Measurements from ENCODE around the gene DOK6. TPM values are rescaled to one million over a fixed set of nuclear protein-coding genes. Genes with fewer than 3 reads are reported as not detected.

The DOK6 gene
- total RNA-seq, 6 donors from 2014 or later = 0.89 to 6.1 (median 1.9) TPM

- Histone ChIP-seq H3K9me3 (no peaks in the 10 kb centered on the region), H3K36me3 (no peaks in the 10 kb centered on the region), H3K27me3 (no peaks in the 10 kb centered on the region), H3K4me1 (no peaks in the 10 kb centered on the region), H3K27ac (no peak overlapping the region), H3K4me3 (no peak overlapping the region)
- WGBS, 2 donors = 93 to 95% methylated on average over 3 of the region's 3 CpGs
- TF ChIP-seq POLR2AphosphoS5 (IDR thresholded peaks at IDR 0.05) (no peak), POLR2A (IDR thresholded peaks at IDR 0.05) (no peak), EP300 (IDR thresholded peaks at IDR 0.05) (no peak), CTCF (IDR thresholded peaks at IDR 0.05) (no peak)
- DNase-seq = no peak
- no peak for ATAC-seq (ENCODE audit: low FRiP score in 2 of 2)
These were observed 479.4 kb downstream of the DOK6 start for GRCh38 chr18:69880083-69880482.

- TF ChIP-seq POLR2AphosphoS5 (IDR thresholded peaks at IDR 0.05) (no peak), POLR2A (IDR thresholded peaks at IDR 0.05) (no peak), CTCF (IDR thresholded peaks at IDR 0.05) (no peak), EP300 (IDR thresholded peaks at IDR 0.05) (no peak)
- Histone ChIP-seq H3K27me3 (no peaks in the 10 kb centered on the region), H3K4me3 (no peak overlapping the region), H3K27ac (no peak overlapping the region), H3K9me3 (no peaks in the 10 kb centered on the region), H3K36me3 (no peaks in the 10 kb centered on the region), H3K4me1 (no peaks in the 10 kb centered on the region)
- ATAC-seq (ENCODE audit: low FRiP score in 2 of 2) = no peak
- WGBS, 2 donors = 87 to 89% methylated on average over 6 of the region's 6 CpGs
- DNase-seq = no peak
These were observed 482.4 kb downstream of the DOK6 start for GRCh38 chr18:69882965-69883668.

GRCh38 chr18:69883781-69884180, 483.1 kb downstream of the DOK6 start:
- Histone ChIP-seq H3K9me3 (no peaks in the 10 kb centered on the region), H3K36me3 (no peaks in the 10 kb centered on the region), H3K4me3 (no peak overlapping the region), H3K4me1 (no peaks in the 10 kb centered on the region), H3K27me3 (no peaks in the 10 kb centered on the region), H3K27ac (no peak overlapping the region)
- TF ChIP-seq EP300 (IDR thresholded peaks at IDR 0.05) (no peak), POLR2A (IDR thresholded peaks at IDR 0.05) (no peak), CTCF (IDR thresholded peaks at IDR 0.05) (no peak), POLR2AphosphoS5 (IDR thresholded peaks at IDR 0.05) (no peak)
- ATAC-seq (ENCODE audit: low FRiP score in 2 of 2) (no peak), DNase-seq (no peak)
- WGBS, 2 donors = 38 to 53% methylated on average over 2 to 3 of the region's 3 CpGs

- no peaks in the 10 kb centered on the region for H3K36me3 ChIP-seq
- DNase-seq (no peak), ATAC-seq (ENCODE audit: low FRiP score in 2 of 2) (no peak)
- H3K27ac ChIP-seq = no peak overlapping the region
- no peaks in the 10 kb centered on the region for H3K9me3 ChIP-seq
- no peaks in the 10 kb centered on the region for H3K27me3 ChIP-seq
- TF ChIP-seq EP300 (IDR thresholded peaks at IDR 0.05) = no peak
- no peak for TF ChIP-seq POLR2A (IDR thresholded peaks at IDR 0.05)
- no peak for TF ChIP-seq CTCF (IDR thresholded peaks at IDR 0.05)
- TF ChIP-seq POLR2AphosphoS5 (IDR thresholded peaks at IDR 0.05) = no peak
- WGBS, 2 donors = 74 to 78% methylated on average over 4 of the region's 4 CpGs
- H3K4me3 ChIP-seq = no peak overlapping the region
- no peaks in the 10 kb centered on the region for H3K4me1 ChIP-seq
These were observed 484.7 kb downstream of the DOK6 start for GRCh38 chr18:69885355-69885754.
